GM18873 (cell line): ENCODE results near the gene EHMT2.

Source experiments
- ATAC-seq: cut with Tn5 transposase; IDR thresholded peaks from one replicate; pipeline ENCODE4 v1.9.1; 2021; ENCODE audit warnings: mild to moderate bottlenecking, moderate library complexity, moderate number of reproducible peaks; ENCODE audit not compliant: unreplicated experiment, low FRiP score

The EHMT2 gene

DNA sequence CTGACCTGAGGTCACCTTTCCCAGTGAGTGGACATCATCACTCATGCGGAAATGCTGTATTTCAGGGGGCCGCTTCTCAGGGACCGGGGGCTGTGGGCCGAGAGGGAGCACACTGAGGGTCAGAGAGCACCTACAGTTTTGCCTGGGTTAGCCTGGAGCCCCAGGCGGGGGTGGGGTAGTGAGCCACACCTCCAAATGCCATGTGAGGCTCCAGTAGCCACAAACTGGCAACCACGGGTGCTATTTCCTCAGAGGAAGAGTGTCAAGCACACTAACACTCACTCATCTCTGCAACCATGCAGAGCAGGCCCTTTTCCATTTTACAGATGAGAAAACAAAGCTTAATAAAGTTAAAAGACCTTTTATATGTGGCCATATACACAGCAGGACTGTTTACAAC, 4.7 kb downstream of the EHMT2 start:
- ATAC-seq: no peak

DNA sequence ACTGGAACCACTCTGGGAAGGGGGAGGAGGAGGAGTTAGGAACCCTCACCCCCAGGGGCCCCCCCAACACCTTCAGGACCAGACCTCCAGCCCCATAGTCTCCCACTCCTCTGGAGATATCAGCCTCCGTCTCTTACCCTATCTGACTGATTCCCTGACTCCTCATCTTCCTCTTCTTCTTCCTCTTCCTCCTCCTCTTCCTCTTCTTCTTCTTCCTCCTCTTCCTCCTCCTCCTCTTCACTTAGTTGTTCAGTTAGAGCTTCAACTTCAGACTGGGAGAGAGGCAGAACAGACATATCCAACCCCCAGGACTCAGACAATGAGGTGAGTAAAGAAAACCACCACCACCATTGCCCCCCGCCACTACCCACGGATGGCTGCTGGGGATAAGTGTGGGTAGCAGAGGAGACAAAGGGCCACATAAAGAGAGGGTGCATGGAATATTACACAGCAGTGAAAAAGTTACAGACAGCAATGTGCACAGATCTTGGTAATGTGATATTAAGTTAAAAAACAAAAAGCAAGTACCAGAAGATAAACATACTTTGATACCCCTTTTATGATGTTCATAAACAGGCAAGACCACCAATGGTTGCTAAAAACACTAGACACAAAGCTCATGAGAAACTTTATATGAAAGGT, 8.0 kb downstream of the EHMT2 start:
- ATAC-seq: no peak

GRCh38 chr6:31888276-31889258, 8.9 kb downstream of the EHMT2 start:
- ATAC-seq: no peak

DNA sequence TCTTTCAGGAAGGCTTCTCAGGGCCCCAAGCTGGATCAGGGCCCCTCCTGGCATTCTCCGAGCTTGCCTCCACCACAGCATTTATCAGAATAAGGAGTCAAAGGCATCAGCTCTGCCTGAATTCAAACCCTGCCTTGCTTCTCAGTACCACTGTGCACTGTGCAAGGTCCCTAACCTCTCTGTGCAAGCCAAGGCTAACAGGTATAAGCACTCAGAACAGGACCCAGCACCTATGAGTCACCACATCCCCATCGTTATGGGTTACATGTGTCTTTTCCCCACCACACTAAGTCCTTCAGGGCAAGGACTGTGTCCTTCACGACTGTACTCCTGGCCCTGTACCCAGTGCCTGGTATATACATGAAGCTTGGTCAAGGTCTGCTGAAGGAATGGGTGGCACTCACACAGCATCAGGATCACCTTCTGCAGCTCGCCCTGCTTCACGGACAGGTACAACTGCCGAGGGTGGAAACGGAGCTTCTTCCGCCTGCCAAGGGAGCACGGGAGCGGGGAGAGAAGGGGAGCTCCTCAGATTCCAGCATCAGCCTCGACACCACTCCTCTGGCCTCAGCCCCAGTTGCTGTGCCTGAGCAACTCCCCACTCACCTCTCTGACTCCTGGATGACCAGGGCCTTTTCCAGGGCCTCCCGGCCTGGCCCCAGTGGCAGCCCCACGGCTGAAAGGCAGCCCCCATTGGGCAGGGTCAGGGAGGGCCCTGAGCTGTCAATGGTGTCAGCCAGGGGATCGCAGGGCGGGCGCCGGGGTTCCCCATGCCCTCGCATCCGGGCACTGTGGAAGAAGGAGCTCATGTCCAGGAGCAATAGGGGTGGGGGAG, 10.1 kb downstream of the EHMT2 start:
- ATAC-seq: no peak

- ATAC-seq: no peak
Observed at GRCh38 chr6:31886541-31886991, 10.9 kb downstream of the EHMT2 start.

- no peak for ATAC-seq
Observed at GRCh38 chr6:31884528-31885035, 12.9 kb downstream of the EHMT2 start.

DNA sequence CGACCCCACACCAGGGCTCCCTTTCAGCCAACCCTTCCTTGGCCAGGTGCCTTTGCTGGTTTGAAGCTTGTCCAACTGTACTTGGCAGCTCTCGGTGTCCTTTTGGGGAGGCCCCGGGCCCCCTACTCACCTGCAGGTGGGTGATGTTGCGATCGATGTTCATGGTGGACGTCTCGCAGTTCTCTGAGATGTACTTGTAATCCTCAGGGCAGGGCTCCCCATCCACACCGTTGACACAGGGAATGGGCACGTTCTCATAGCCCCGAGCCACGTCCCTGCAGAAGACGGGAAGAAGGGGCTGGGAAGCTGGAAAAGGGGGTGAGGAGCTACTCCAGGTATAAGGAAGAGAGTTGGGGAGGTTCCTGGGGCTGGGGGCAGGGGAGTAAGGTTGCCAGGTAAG, 13.8 kb downstream of the EHMT2 start:
- no peak for ATAC-seq

DNA sequence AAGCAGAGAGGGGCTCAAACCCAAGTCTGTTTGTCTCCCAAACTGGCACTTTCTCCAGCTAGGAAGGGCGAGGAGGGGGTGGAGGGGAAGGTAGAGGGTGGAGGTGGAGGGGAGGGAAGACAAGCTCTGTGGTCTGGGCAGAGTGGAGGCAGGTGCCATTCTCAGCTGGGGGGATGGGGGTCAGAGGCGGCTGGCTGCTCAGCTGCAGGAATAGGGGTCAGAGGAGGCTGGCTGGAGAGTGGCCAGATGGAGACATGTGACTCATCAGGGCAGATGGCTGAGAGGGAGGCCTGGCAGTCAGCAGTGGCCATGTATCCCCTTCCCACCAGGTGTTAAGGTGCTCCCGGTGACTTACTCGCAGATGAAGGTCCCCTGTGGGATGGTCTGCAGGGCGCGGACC, 15.2 kb downstream of the EHMT2 start:
- no peak for ATAC-seq

GRCh38 chr6:31881136-31881859, 16.2 kb downstream of the EHMT2 start:
- ATAC-seq: no peak

DNA sequence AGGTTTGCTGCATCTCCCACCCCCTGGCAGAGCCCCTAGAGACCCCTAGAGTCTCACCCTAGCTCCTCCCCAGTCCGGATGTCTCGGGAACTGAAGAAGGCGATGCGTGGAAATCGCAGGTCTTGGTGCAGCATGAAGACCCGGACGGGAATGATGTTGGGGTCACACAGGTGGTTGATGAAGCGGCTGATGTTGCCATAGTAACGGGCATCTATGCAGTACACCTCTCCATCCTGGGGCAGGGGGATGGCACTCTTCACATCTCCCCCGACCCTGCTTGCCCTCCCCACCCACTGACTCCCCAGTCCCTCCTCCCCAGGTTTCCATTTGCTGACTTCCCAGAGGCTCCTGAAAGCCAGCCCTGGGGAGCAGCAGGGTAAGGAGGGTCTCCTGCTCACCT, 16.9 kb downstream of the EHMT2 start:
- ATAC-seq: no peak

DNA sequence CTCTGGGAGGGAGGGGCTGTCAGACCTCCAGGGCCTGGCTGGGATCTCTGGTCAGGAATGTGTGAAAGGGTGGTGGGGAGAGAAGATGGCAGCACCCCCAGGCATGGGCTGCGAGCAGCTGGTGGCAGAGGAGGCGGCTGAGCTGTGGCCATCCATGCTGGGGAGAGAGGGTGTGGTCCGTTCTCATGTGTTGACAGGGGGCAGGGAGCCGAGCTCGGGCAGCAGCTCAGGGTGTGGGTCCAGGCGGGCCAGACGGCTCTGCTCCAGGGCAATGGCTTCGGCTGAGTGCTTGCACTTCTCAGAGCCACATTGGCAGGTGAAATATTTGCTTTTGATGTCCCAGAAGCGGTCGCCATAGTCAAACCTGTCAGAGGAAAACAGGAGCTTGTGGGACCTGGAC, 17.6 kb downstream of the EHMT2 start:
- no peak for ATAC-seq

- no peak for ATAC-seq
Observed at GRCh38 chr6:31879143-31879542, 18.4 kb downstream of the EHMT2 start.

GRCh38 chr6:31878726-31879125, 18.8 kb downstream of the EHMT2 start, which contains the start of gene SLC44A4:
SLC44A4 (minus strand) TSS chr6:31878997; CDS start chr6:31878980, 17 bp downstream.
- ATAC-seq: no peak

- ATAC-seq: no peak
Observed at GRCh38 chr6:31878222-31878621, 19.3 kb downstream of the EHMT2 start.

- no peak for ATAC-seq
Observed at GRCh38 chr6:31877651-31878161, 19.8 kb downstream of the EHMT2 start.

DNA sequence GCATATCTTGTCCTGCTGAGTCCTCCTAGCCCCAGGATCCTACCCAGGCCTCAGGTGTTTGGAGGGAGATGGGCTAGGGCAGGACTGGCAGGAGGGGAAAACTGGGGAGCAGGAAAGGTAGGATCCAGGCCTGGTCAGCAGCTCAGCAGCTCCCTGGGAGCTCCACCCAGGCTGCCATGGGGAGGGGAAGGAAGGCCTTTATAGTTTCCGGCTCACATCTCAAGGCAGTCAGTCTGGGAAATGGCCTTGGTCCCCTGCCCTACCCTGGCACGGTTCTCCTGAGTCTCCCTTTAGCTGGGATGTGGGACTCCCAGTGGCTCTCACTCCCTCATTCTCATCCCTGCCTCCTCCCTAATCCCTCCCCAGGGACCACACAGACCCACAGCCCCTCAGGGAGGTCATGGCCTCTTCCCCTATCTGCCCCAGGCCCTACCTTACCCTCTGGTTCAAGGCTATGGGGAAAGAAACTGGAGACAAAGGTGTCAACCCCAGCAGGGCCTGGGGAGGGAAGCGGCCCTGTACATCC, 20.3 kb downstream of the EHMT2 start:
- no peak for ATAC-seq

GRCh38 chr6:31876357-31876756, 21.1 kb downstream of the EHMT2 start:
- no peak for ATAC-seq

DNA sequence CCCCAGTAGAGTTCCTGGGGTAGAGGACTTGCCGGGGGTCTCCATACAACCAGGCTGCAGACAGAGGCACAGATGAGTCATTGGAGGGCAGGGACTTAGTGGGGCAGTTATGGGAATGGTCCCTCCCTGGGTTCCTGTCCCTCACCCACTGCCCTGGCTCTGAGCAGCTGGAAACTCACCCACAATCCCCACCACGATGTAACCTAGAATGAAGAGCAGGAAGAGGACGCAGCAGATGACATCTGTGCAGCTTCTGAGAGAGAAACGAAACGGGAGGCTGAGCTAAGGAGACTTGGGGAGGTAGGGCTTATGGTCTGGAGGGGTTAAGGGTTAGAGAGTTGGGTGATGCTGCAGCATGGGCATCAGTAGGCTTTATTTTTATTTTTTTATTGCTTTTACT, 21.6 kb downstream of the EHMT2 start:
- no peak for ATAC-seq

DNA sequence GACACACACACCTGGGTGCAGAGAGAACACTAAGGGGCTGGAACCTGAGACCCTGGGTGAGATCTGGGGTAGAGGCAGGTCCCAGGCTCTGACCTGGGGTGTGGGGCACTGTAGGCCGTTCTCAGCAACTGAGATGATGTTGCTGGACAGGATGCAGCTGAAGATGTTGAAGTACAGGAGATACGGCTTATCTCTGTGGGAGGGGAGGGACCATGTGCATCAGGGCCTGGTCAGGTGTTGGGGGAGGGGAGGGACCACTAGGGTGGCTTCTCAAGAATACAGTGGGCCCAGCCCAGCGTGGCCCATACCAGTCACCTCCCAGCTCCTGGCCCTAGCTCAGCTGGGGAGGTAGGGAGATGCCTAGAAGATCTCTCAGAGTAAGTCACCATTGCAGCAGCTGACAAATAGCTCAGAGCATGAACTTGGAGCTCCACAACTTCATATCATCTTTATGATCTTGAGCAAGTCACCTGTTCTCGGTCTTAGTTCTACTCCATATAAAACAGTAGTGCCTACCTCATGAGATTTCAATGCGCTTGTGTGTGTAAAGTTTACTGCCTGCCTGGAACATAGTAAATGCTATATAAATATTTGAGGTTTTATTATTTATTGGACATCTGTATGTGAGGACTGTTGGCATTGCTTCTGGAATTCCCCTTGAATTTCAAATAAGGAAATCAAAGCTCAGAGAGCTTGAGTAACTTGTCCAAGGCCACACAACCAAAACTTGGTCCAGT, 22.5 kb downstream of the EHMT2 start:
- ATAC-seq: no peak
